PC-9 (cell line): ENCODE data around the gene ADRA1B.

ENCODE experiments used
- CTCF ChIP-seq: fragments of 200-600 bp; sonication (generic); conservative IDR thresholded peaks from 2 replicates; pipeline ENCODE4 v1.6.1; 2017; ENCODE audit warnings: mixed run types, antibody characterized with exemption, mild to moderate bottlenecking, moderate library complexity
- EZH2 ChIP-seq: fragments of 200-600 bp; sonication (generic); IDR thresholded peaks from 2 replicates; pipeline ENCODE4 v1.8.0; 2017; ENCODE audit warnings: antibody characterized with exemption, low read depth

GRCh38 chr5:159917994-159918393 is 1.7 kb downstream of the ADRA1B start:
- TF ChIP-seq CTCF (no peak), EZH2 (no peak)
